ENCODE measurements around the gene PPP1R14B.
A peak's percentile ranks its signal among the peaks of the same experiment; 100 is the strongest.

The PPP1R14B gene, protein sequence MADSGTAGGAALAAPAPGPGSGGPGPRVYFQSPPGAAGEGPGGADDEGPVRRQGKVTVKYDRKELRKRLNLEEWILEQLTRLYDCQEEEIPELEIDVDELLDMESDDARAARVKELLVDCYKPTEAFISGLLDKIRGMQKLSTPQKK

DNA sequence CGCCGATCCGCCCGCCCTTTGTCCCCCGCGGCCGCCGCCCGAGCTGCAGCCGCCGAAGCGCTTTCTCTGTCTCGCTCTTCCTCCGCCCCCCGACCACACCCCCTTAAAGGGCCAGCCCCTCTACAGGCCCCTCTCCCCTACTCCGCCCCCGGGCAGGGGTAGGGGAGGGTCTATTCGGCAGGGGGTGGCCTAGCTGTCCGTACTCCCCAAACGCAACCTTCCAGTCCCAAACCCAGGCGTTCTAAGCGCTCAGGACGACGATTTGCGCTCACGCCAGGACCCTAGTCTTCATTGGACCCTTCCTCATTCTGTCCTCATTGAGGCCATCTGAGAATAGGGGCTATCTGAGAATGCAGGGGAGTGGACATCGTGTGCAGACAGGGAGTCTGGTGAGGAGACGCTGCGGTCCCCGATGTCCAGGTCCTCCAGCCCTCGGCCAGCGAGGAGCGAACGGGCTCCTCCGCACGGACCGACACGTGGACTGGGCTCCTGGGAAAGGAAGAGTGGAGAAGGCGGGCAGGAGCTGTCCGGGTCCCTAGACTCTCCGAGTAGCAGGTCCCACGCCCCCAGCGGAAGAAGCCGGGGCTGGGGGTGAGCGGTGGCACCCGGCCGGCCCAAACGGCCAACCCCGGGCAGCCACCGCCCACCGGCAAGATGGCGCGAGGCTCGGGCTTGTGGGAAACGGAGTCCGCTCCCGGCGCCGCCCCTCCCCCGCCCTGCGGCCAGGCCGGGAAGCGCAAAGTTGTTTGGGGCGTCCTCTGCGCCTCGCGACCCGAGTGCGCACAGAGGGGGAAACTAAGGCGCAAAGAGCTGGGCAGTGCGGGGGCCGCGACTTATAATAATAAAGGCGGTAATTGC lies at the start of gene PPP1R14B:
PPP1R14B (minus strand) TSS at position 73 of the 858 bp plus-strand sequence. CDS start 270 bp downstream, outside the sequence.
- peak; percentile 64 for DNase-seq

DNA sequence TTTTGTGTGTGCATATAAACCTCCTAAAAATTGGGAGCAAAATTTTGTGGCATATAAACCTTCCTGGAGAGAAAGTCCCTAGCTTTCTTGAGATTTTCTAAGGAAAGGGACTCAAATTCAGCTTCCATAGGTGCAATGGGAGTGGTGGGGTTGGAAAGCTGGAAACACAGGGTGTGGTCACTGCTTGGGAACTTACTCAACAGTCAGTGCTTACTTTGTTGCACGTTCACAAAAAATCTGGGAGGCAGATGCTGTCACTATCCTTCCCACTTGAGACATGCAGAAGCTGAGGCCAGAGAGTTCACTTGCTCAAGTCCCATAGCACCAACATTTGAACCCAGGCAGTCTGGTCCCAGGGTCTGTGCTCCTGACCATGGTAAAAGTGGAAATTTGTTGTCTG lies 49.5 kb upstream of the PPP1R14B start:
- DNase-seq, result no peak

DNA sequence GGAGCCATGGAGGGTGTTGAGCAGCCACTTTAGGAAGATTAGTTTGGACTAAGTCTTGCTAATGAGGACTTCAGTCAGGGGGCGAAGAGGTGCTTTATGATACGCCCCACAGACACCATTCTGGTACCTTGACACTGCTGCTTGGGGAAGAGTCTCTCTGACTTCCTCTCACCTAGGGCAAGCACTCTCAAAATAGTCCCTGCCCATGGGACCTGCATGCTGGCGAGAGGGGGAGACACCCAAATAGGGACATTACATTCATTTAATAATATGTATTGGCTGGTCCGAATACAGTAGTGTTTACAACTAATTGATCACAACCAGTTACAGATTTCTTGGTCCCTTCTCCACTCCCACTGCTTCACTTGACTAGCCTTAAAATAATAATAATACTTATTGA lies 49.0 kb upstream of the PPP1R14B start:
- DNase-seq, result no peak

DNA sequence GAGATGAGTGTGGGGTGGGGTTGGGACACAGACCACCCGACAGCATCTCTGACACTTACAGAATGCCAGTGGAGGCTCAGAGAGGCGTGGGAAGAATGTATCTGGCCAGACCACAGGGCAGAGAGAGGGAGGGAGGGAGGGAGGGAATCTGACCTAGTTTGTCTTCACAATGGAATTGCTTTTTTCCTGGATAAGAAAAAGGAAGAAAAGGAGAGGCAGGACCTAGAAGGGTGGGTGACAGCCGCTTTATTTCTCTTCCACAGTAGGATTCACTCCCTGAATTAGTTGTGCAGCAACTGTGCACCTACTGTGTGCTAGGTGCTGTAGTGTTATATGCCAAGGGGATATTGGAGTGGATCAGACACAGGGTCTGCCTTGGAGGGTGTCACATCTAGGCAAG lies 48.0 kb upstream of the PPP1R14B start:
- DNase-seq, result no peak

DNA sequence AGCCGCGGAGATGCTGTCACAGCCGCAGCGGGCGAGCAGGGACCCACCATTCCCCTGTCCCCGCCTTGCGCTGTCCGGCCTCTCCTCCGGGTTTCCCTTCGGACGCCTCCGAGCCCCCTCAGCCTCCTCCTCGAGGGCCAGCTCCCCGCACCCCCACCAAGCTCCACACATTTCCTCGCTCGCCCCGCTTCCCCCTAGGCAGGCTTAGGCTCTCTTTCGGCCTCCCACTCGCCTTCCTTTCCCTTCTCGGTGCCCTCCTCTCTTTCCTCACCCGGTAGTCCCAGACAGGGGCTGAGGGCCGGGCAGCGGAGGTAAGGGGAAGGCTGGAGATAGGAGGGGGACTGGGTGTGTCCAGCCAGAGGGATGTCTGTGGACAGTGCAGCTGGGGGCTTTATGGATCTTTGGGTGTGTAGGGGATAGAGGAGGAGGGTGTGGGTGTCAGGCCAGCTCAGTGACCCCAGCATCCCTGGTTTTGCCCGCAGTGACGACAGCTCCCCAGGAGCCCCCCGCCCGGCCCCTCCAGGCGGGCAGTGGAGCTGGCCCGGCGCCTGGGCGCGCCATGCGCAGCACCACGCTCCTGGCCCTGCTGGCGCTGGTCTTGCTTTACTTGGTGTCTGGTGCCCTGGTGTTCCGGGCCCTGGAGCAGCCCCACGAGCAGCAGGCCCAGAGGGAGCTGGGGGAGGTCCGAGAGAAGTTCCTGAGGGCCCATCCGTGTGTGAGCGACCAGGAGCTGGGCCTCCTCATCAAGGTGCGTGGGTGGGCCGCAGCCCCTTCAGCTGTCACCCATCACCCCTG lies 45.9 kb upstream of the PPP1R14B start:
- no peak for DNase-seq

DNA sequence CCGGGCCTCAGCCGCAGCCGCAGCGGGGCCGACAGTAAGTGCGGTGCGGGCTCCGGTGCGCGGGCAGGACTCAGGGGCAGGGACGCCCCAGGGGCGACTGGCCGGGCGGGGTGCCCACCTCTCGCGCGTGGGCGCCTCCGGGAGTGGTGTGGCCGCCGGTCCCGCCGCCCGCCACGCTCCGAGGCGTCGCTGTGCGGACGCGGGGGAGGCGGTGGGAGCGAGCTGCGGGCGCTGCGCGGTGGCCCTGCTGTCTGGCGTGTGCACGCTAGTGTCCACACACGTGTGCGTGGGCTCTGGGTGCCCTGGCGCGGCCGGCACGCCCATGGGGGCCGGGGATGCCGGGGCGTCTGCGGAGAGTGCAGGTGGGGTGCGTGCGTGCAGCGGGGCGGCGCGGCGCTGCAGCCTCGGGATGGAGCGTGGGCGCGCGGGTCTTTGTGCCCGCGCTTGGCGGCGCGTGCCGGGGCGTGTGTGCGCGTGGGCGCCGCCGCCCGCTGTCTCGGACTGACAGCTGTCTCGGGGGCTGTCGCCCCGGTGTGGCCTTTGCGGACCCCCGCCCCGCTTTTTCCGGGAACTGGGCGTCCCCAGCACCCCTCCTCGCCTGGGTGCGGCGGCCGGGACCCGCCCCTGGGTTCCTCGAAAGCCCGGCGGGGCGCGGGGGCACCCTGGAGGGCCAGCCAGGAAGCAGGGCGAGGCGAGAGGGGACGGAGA lies 45.2 kb upstream of the PPP1R14B start:
- DNase-seq, result no peak

DNA sequence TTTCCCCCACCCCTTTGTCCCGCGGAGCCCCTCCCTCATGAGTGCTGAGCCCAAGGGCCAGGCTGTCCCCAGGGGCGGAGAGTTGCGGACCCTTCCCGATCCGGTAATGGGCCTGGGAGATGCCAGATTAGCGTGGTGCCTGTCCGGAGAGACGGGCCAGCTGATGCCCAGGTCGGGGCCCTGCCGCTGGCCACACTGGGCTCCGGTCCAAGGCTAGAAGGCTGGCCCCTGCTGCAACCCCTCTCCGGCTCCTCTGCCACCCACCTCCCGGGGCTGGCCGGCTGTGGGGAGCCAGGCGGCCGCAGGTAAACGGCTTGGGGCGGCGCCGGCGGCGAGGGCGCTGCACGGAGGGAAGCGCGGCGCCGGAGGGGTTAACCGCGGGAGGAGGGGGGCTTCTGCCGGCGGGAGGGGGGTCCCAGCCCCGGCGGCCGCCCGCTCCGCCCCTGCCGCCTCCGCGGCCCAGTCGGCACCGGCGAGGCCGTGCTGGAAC lies 44.6 kb upstream of the PPP1R14B start, which contains the start of gene KCNK4:
KCNK4 (plus strand) TSS at position 41 of the 490 bp plus-strand sequence. CDS start 1,717 bp downstream, outside the sequence.
- DNase-seq, result no peak

DNA sequence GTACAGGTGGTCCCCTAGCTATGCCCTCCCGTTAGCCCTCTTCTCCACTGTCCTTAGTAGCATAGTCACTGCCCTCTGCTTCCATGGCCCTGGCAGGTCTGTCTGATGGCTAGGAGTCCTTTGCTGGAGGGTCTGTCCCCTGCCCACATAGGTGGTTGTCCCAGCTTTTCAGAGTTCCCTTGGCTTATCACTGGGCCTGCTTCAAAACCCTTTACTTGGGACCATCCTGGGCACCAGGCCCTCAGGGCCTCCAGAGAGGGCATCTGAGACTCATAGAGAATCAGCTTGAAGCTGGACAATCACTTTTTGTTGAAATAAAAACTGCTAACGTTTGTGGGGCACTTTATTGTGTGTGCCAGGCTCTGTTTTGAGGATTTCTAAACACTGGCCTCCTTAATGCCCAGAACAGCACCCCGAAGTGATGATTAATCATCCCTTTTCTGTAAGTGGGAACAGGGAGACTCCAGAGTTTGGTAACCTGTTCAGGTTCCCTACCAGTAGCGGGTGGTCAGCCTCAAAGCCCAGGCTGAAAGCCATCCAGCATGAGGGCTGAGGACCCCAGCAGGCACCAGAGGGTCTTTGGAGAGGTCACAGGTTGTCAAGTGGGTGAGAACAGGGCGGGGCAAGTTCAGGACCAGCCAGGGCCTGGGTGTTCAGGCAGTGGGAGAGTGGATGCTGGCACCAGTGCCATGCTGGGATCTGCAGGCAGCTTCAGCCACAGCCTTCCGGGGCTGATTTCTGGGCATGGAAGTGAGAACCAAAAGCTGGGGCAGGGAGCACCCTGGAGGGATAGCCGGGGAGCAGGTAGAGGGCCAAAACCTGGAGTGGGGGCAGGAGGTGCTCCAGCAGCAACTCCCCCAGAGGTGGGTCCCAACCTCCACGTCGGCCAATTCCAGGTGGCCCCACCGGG lies 43.9 kb upstream of the PPP1R14B start:
- no peak for DNase-seq

DNA sequence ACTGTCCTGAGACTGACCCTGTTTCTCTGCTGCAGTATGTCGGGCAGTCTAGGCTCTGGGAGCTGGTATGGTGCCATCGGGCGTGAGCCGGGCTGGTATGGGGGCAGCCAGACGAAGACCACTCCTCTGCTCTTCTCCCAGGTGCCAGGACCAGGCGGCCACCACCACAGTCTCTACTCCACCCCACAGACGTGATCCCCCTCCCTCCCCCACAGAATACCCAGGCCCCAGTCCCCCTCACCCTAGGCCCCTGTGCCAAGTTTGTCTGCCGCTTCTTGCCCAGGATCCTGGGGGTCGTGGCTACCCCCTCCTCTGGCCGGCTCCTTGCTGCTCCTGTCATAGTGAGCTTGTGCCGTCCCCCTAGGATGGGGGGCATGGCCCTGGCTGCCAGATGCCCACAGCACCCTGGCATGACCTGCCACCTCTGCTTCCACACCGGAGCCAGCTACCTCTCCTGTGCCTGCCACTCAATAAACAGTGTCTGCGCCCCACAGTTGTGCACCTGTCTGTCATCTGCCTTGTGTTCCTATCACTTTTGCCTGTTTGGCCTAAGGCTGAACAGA lies 42.3 kb upstream of the PPP1R14B start:
- DNase-seq, result no peak

DNA sequence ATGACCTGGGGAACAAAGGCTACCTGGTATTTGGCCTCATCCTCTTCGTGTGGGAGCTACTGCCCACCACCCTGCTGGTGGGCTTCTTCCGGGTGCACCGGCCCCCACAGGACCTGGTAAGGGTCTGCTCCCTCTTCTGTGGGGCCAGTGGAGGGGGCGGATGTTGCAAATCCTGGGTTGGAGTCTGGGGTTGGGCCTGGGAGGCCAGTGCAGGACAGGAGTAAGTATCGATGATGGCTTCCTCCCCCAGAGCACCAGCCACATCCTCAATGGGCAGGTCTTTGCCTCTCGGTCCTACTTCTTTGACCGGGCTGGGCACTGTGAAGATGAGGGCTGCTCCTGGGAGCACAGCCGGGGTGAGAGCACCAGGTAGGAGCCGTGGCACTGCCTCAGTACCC lies 41.6 kb upstream of the PPP1R14B start:
- DNase-seq, result no peak

DNA sequence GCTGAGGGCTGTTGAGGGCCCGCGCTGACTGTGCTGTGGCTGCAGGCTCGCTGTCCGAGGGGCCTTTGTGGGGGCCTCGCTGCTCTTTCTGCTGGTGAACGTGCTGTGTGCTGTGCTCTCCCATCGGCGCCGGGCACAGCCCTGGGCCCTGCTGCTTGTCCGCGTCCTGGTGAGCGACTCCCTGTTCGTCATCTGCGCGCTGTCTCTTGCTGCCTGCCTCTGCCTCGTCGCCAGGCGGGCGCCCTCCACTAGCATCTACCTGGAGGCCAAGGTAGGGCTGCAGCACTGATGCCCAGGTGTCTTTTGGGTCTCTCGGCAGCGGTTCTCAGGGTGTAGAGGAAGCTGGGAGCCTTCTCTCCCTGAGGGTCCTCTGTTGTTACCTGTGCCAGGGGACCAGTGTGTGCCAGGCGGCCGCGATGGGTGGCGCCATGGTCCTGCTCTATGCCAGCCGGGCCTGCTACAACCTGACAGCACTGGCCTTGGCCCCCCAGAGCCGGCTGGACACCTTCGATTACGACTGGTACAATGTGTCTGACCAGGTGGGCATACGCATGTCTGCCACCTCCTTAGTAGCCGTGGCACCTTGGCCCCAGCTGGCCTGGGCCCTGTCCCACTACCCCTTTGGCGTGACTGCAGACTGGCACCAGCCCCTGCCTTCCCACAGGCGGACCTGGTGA lies 41.1 kb upstream of the PPP1R14B start:
- DNase-seq, result no peak

DNA sequence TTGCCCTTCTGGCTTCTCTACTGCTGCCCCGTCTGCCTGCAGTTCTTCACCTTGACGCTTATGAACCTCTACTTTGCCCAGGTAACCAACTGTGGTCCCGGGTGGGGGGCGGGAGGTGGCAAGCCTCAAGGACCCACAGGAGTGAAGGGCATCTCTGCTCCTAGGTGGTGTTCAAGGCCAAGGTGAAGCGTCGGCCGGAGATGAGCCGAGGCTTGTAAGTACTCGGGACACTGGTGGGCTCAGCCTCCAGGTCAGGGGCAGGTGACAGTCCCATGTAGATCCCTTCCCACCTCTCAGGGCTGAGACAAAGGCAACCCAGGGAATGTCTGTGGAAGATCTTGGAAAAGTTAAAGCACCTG lies 40.0 kb upstream of the PPP1R14B start:
- DNase-seq, result no peak

DNA sequence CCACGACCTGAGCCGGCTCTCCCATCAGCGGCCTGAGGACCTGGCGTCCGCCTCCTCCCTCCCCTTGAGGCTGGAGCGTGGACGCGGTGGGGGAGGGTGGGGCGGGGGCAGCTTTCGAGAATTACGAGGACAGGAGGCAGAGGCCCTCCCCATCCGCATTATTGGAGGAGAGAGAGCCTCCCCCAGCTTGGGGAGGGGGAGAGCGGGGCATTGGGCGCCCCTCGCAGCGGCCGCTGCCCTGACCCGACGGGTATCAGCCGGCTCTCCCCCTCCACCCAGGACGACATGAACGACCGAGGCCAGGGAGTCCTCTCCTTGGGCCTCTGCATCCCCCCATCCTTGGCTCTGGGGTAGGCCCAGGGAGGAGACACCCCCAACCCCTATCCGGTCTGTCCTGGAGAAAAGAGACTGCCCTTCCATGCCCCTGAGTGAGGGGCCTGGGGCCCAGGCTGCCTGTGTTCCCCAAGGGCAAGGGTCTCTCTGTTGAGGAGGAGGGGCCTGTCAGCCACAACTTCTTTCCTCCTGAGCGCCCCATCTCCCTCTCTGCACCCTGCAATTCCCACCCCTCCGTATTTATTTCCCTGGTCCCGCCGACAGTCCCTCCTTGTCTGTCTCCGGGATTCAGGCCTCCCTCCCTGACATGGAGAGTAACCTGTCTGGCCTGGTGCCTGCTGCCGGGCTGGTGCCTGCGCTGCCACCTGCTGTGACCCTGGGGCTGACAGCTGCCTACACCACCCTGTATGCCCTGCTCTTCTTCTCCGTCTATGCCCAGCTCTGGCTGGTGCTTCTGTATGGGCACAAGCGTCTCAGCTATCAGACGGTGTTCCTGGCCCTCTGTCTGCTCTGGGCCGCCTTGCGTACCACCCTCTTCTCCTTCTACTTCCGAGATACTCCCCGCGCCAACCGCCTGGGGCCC lies 39.4 kb upstream of the PPP1R14B start:
- no peak for DNase-seq

DNA sequence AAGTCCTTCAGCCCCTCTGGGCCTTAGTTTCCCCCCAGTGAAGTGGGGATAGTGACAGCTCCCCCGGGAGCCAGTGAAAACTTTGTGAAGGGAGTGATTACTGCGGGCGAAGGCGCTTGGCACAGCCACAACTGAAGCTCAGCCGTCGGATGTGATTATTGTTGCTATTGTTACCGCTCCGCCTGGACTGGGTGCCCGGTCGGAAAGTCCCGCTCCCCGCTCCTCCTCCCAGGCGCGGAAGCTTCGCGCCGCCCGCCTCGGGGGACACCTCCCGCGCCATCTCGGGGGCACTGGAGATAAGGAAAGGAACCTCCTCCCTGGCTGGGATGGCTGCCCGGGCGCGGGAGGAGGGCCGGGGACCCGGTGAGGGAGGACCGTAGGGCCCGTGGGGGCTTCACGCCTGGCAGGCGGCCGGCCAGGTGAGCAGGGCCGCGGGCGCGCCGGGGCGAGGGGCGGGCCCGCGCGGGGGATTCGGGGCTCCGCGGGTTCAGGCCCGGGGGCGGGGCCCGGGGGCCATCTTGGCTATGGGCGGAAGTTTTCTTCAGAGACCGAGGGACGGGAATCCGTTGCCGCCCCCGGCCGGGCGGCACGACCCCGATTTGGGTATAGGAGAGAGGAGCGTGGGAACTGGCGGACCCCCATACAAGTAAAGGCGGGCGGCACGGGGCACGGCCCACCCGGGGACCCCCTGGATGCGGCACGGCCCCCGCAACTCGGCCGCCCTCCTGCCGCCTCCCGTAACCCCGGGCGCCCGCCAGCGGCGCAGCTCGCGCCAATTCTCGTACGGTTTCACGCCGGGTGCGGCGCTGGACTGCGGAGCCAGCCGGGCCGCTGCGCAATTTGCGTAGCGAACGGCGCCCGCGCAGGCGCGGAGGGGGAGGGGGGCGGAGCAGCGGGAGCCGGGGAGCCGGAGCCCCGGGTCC lies 38.5 kb upstream of the PPP1R14B start, which contains the start of gene GPR137:
GPR137 (plus strand) TSS at position 887 of the 923 bp plus-strand sequence. CDS start 677 bp downstream, outside the sequence.
- peak; percentile 71 for DNase-seq

DNA sequence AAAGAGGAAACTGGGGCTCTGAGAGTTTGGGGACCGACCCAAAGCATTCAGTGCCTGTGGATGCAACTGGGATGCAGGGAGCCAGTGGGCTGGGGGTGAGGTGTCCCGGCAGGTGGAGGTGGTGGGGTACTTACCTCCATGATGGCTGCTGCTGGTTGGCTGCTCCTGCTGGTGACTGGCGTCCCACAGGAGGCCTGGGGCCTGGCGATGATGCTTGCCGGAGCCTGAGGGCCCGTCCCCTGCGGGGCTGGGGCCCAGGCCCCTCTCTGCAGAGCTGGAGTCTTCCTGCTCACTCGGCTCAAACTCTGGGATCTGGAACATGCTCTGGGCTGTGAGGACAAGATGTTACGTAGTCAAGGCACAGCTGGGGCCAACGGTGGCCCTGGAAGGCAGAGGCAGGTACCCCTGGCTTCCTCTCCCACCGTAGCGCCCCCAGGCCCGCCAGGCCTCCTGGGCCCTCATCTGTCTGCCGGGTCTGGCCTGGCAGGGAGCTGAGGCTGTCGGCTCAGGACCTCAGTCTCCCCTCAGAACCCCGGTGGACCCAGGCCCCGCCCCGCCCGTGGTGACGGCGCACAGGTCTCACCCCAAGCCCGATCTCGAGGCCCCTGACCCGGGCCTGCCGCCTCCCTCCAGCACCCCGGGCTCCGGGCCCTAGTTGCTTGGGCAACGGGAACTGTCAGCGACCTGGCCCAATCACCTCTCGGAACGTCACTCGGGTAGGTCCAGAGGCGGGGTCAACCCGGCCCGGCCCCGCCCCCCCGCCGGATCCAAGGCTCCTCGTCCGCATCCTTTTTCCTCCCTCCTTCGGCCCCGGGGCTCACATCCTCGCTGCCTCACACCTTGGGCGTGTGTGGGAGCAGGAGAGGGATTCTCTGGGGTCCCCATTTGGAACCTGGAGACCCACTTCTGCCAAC lies 37.6 kb upstream of the PPP1R14B start, which contains the start of gene BAD:
BAD (minus strand) TSS at position 618 of the 914 bp plus-strand sequence; CDS start at position 321, 297 bp downstream.
- peak; percentile 77 for DNase-seq

DNA sequence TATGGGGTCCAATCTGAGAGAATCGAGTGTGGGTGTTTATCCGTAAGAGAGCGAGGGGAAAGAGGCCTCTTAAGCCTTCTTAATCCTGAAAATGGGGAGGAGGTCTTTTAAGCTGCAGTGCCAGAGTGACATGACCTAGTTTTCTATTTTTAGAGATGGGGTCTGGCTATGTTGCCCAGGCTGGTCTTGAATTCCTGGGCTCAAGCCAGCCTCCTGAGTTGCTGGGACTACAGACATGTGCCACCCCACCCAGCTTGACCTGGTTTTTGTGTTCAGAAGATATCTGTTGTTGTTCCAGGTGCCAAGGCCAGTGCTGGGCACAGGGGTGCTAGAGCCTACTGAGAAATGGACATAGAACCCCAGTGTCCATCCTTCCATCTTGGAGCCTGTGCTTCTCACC lies 36.3 kb upstream of the PPP1R14B start:
- DNase-seq, result no peak

Measured in NCI-H748 treated with DMSO at 0.1 percent for 48 hours (cell line).